Measurements from ENCODE around the gene RPP30. TPM values are rescaled to one million over a fixed set of nuclear protein-coding genes. Genes with fewer than 3 reads are reported as not detected.

The RPP30 gene
- total and polyA plus RNA-seq, 2 of the 13 experiments (the other 11 are each of a cell fraction or from before 2014, with no cell fraction given): 27.1 to 65.0 TPM

DNA sequence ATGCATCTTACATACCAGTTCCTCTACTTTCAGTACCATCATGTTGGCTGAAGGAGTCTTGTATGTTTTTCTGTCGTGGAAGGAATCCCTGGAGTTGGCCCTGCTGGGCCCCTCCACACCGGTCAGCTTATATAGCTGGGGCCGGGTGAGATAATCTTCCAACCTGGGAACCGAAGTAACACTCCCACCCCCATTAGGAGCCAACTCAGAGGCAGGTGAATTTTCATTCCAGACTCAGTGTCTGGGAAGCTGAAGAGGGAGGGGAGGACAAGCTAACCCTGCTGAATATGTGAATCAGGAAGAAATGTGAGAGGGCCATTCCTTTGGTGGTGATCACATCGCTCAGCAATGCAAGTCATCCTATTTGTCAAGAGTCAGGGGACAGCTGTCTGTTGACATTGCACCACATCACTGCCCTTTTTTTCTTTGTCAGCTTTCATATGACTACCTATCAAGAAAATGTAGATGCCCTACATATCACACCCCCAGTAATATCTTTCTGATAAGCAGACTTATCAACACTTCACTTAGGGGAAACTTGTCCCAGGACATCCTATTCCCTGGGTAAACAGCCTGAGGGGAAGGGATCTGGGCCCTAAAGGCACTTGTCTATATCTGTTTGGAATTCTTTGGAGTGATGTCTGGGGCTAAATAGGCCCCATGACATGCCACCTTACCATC is 49.4 kb downstream of the RPP30 start, which contains the start of gene ANKRD1 (continued):
- TF ChIP-seq ZNF432 (CRISPR knock-in tag; IDR thresholded peaks at IDR 0.05; ENCODE audit: borderline replicate concordance) (no peak), ZFP36 (IDR thresholded peaks at IDR 0.05; ENCODE audit: borderline replicate concordance, low read depth, low read length, partially characterized antibody) (no peak), ZNF75D (CRISPR knock-in tag; IDR thresholded peaks at IDR 0.05; ENCODE audit: borderline replicate concordance) (no peak), MIER3 (CRISPR knock-in tag; IDR thresholded peaks at IDR 0.05; ENCODE audit: borderline replicate concordance) (peak; percentile 88), FOXO1 (CRISPR knock-in tag; IDR thresholded peaks at IDR 0.05) (peak; percentile 77; the same call in 1 of the 2 replicates), ZNF224 (CRISPR knock-in tag; IDR thresholded peaks at IDR 0.05) (no peak)
- TF ChIP-seq, protein P1, sequence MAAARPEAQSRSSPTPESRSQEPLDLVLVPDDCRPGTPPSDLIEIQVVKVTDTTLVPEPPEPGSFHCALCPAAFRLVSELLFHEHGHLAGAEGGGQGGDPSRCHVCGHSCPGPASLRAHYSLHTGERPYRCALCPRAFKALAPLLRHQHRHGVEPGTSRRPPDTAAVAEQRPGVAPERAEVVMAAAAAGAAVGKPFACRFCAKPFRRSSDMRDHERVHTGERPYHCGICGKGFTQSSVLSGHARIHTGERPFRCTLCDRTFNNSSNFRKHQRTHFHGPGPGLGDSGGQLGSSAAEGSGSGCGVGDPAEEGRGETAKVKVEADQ (CRISPR knock-in tag; IDR thresholded peaks at IDR 0.05; ENCODE audit: borderline replicate concordance): no peak
- TF ChIP-seq, protein P2, sequence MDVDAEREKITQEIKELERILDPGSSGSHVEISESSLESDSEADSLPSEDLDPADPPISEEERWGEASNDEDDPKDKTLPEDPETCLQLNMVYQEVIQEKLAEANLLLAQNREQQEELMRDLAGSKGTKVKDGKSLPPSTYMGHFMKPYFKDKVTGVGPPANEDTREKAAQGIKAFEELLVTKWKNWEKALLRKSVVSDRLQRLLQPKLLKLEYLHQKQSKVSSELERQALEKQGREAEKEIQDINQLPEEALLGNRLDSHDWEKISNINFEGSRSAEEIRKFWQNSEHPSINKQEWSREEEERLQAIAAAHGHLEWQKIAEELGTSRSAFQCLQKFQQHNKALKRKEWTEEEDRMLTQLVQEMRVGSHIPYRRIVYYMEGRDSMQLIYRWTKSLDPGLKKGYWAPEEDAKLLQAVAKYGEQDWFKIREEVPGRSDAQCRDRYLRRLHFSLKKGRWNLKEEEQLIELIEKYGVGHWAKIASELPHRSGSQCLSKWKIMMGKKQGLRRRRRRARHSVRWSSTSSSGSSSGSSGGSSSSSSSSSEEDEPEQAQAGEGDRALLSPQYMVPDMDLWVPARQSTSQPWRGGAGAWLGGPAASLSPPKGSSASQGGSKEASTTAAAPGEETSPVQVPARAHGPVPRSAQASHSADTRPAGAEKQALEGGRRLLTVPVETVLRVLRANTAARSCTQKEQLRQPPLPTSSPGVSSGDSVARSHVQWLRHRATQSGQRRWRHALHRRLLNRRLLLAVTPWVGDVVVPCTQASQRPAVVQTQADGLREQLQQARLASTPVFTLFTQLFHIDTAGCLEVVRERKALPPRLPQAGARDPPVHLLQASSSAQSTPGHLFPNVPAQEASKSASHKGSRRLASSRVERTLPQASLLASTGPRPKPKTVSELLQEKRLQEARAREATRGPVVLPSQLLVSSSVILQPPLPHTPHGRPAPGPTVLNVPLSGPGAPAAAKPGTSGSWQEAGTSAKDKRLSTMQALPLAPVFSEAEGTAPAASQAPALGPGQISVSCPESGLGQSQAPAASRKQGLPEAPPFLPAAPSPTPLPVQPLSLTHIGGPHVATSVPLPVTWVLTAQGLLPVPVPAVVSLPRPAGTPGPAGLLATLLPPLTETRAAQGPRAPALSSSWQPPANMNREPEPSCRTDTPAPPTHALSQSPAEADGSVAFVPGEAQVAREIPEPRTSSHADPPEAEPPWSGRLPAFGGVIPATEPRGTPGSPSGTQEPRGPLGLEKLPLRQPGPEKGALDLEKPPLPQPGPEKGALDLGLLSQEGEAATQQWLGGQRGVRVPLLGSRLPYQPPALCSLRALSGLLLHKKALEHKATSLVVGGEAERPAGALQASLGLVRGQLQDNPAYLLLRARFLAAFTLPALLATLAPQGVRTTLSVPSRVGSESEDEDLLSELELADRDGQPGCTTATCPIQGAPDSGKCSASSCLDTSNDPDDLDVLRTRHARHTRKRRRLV (CRISPR knock-in tag; IDR thresholded peaks at IDR 0.05): no peak
- TF ChIP-seq, protein P3, sequence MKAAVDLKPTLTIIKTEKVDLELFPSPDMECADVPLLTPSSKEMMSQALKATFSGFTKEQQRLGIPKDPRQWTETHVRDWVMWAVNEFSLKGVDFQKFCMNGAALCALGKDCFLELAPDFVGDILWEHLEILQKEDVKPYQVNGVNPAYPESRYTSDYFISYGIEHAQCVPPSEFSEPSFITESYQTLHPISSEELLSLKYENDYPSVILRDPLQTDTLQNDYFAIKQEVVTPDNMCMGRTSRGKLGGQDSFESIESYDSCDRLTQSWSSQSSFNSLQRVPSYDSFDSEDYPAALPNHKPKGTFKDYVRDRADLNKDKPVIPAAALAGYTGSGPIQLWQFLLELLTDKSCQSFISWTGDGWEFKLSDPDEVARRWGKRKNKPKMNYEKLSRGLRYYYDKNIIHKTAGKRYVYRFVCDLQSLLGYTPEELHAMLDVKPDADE (CRISPR knock-in tag; IDR thresholded peaks at IDR 0.05): no peak
- TF ChIP-seq, protein P4, sequence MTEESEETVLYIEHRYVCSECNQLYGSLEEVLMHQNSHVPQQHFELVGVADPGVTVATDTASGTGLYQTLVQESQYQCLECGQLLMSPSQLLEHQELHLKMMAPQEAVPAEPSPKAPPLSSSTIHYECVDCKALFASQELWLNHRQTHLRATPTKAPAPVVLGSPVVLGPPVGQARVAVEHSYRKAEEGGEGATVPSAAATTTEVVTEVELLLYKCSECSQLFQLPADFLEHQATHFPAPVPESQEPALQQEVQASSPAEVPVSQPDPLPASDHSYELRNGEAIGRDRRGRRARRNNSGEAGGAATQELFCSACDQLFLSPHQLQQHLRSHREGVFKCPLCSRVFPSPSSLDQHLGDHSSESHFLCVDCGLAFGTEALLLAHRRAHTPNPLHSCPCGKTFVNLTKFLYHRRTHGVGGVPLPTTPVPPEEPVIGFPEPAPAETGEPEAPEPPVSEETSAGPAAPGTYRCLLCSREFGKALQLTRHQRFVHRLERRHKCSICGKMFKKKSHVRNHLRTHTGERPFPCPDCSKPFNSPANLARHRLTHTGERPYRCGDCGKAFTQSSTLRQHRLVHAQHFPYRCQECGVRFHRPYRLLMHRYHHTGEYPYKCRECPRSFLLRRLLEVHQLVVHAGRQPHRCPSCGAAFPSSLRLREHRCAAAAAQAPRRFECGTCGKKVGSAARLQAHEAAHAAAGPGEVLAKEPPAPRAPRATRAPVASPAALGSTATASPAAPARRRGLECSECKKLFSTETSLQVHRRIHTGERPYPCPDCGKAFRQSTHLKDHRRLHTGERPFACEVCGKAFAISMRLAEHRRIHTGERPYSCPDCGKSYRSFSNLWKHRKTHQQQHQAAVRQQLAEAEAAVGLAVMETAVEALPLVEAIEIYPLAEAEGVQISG (CRISPR knock-in tag; IDR thresholded peaks at IDR 0.05): 0 out of 2 replicates have a peak, but pooled peaks have one; percentile 25
- TF ChIP-seq, protein P5, sequence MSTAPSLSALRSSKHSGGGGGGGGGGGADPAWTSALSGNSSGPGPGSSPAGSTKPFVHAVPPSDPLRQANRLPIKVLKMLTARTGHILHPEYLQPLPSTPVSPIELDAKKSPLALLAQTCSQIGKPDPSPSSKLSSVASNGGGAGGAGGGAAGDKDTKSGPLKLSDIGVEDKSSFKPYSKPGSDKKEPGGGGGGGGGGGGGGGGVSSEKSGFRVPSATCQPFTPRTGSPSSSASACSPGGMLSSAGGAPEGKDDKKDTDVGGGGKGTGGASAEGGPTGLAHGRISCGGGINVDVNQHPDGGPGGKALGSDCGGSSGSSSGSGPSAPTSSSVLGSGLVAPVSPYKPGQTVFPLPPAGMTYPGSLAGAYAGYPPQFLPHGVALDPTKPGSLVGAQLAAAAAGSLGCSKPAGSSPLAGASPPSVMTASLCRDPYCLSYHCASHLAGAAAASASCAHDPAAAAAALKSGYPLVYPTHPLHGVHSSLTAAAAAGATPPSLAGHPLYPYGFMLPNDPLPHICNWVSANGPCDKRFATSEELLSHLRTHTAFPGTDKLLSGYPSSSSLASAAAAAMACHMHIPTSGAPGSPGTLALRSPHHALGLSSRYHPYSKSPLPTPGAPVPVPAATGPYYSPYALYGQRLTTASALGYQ (CRISPR knock-in tag; IDR thresholded peaks at IDR 0.05): peak; percentile 63; the same call in 1 of the 2 replicates
- TF ChIP-seq, protein P6, sequence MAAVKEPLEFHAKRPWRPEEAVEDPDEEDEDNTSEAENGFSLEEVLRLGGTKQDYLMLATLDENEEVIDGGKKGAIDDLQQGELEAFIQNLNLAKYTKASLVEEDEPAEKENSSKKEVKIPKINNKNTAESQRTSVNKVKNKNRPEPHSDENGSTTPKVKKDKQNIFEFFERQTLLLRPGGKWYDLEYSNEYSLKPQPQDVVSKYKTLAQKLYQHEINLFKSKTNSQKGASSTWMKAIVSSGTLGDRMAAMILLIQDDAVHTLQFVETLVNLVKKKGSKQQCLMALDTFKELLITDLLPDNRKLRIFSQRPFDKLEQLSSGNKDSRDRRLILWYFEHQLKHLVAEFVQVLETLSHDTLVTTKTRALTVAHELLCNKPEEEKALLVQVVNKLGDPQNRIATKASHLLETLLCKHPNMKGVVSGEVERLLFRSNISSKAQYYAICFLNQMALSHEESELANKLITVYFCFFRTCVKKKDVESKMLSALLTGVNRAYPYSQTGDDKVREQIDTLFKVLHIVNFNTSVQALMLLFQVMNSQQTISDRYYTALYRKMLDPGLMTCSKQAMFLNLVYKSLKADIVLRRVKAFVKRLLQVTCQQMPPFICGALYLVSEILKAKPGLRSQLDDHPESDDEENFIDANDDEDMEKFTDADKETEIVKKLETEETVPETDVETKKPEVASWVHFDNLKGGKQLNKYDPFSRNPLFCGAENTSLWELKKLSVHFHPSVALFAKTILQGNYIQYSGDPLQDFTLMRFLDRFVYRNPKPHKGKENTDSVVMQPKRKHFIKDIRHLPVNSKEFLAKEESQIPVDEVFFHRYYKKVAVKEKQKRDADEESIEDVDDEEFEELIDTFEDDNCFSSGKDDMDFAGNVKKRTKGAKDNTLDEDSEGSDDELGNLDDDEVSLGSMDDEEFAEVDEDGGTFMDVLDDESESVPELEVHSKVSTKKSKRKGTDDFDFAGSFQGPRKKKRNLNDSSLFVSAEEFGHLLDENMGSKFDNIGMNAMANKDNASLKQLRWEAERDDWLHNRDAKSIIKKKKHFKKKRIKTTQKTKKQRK (IDR thresholded peaks at IDR 0.05; ENCODE audit: low read length): no peak

All from HepG2 (cell line).